ENCODE data around the gene COL6A2. TPM values are rescaled to one million over a fixed set of nuclear protein-coding genes. Genes with fewer than 3 reads are reported as not detected.

COL6A2 gene
- total and polyA plus RNA-seq, 2 of the 13 experiments (the other 11 are each of a cell fraction or from before 2014, with no cell fraction given): 0.07 to 0.41 TPM

- H3K9me3 ChIP-seq (ENCODE audit: low read length): no peaks in the 10 kb centered on the region
- FAIRE-seq: no peak
- WGBS (ENCODE audit: low lambda C conversion rate): 67% methylated on average over 12 of the region's 12 CpGs
- in situ Hi-C loops (cut with HindIII; ENCODE audit: extremely low pct_ligation_motif_present, low pct_unique_long_range_greater_than_20kb) (no loop called here), intact Hi-C loops (cut with micrococcal nuclease; ENCODE audit: unreplicated experiment) (loop anchor here (5.0 kb wide), 1 partner anchor 70 kb away; the partner anchor contains the start of gene LSS)
- no peak overlapping the region for H3K9ac ChIP-seq (ENCODE audit: insufficient read depth, low read depth, low read length)
- no peak for ATAC-seq
- H3K36me3 ChIP-seq (replicated peaks in 1 of 2; ENCODE audit: control insufficient read depth in 1 of 2, insufficient read depth in 2 of 2, low read length in 2 of 2): peaks cover 0 to 4% of the 10 kb centered on the region in 2 experiments; a peak in 1 of 5 replicates
- ChIA-PET POLR2A (no interaction called here), CTCF (ENCODE audit: low intra/inter-chr PET ratio, low total read pairs) (no interaction called here)
- H3K4me3 ChIP-seq (replicated peaks in 1 of 3; ENCODE audit: insufficient read depth in 1 of 3, low read depth in 2 of 3, low read length in 3 of 3): no peak overlapping the region
- no peaks in the 10 kb centered on the region; a peak in 2 of 5 replicates for H3K27me3 ChIP-seq (ENCODE audit: control insufficient read depth in 1 of 2, insufficient read depth in 2 of 2, low read length in 2 of 2)
- peaks cover 6% of the 10 kb centered on the region; the same call in 1 of the 2 replicates for H4K20me1 ChIP-seq (ENCODE audit: insufficient read depth, low read length)
- no peak overlapping the region for H3K27ac ChIP-seq (ENCODE audit: extremely low read length, insufficient read depth, low read length)
- no peak for DNase-seq (ENCODE audit: low spot score)
- BruUV-seq (replicated peaks): no TSS peak
- H3K4me2 ChIP-seq (ENCODE audit: low read depth, low read length): peak overlapping the region; percentile 39; the same call in 1 of the 2 replicates
- peaks cover 23% of the 10 kb centered on the region for H3K79me2 ChIP-seq (ENCODE audit: insufficient read depth, low read length)
- TF ChIP-seq ZNF770 (CRISPR knock-in tag; IDR thresholded peaks at IDR 0.05): peak; percentile 47; the same call in 1 of the 2 replicates
- TF ChIP-seq DMAP1 (CRISPR knock-in tag; IDR thresholded peaks at IDR 0.05): no peak
- peaks cover 33% of the 10 kb centered on the region for H3K4me1 ChIP-seq (ENCODE audit: insufficient read depth, low read length)
- H2AFZ ChIP-seq (ENCODE audit: low read length): no peak overlapping the region
These were observed 59.6 kb downstream of the COL6A2 start for GRCh38 chr21:46157396-46157986.

- ChIA-PET POLR2A (no interaction called here), CTCF (ENCODE audit: low intra/inter-chr PET ratio, low total read pairs) (no interaction called here)
- no peak for TF ChIP-seq CHCHD3 (CRISPR knock-in tag; IDR thresholded peaks at IDR 0.05)
- TF ChIP-seq ZNF687 (CRISPR knock-in tag; IDR thresholded peaks at IDR 0.05): peak; percentile 13; the same call in 1 of the 2 replicates
- no peak for TF ChIP-seq KLF12 (CRISPR knock-in tag; IDR thresholded peaks at IDR 0.05; ENCODE audit: borderline replicate concordance)
- H3K9me3 ChIP-seq (ENCODE audit: low read length): no peaks in the 10 kb centered on the region
- peak overlapping the region in 1 of 3 experiments; percentile 28; a peak in 1 of 6 replicates for H3K4me3 ChIP-seq (replicated peaks in 1 of 3; ENCODE audit: insufficient read depth in 1 of 3, low read depth in 2 of 3, low read length in 3 of 3)
- intact Hi-C loops (cut with micrococcal nuclease; ENCODE audit: unreplicated experiment) (loop anchor here (5.0 kb wide), 1 partner anchor 69 kb away; the partner anchor contains the start of gene LSS), in situ Hi-C loops (cut with HindIII; ENCODE audit: extremely low pct_ligation_motif_present, low pct_unique_long_range_greater_than_20kb) (no loop called here)
- no peaks in the 10 kb centered on the region for H3K36me3 ChIP-seq (replicated peaks in 1 of 2; ENCODE audit: control insufficient read depth in 1 of 2, insufficient read depth in 2 of 2, low read length in 2 of 2)
- ATAC-seq (no peak), FAIRE-seq (no peak), DNase-seq (ENCODE audit: low spot score) (no peak)
- no peaks in the 10 kb centered on the region; a peak in 2 of 5 replicates for H3K27me3 ChIP-seq (ENCODE audit: control insufficient read depth in 1 of 2, insufficient read depth in 2 of 2, low read length in 2 of 2)
- no peak overlapping the region for H3K9ac ChIP-seq (ENCODE audit: insufficient read depth, low read depth, low read length)
- 67% methylated on average over 10 of the region's 15 CpGs for WGBS (ENCODE audit: low lambda C conversion rate)
- no peak overlapping the region for H3K27ac ChIP-seq (ENCODE audit: extremely low read length, insufficient read depth, low read length)
- H2AFZ ChIP-seq (ENCODE audit: low read length): no peak overlapping the region
- no TSS peak for BruUV-seq (replicated peaks)
- peaks cover 2% of the 10 kb centered on the region; the same call in 1 of the 2 replicates for H4K20me1 ChIP-seq (ENCODE audit: insufficient read depth, low read length)
- H3K4me1 ChIP-seq (ENCODE audit: insufficient read depth, low read length): peaks cover 28% of the 10 kb centered on the region
- peak overlapping the region; percentile 39; the same call in 1 of the 2 replicates for H3K4me2 ChIP-seq (ENCODE audit: low read depth, low read length)
- H3K79me2 ChIP-seq (ENCODE audit: insufficient read depth, low read length): peaks cover 19% of the 10 kb centered on the region
These were observed 60.1 kb downstream of the COL6A2 start for GRCh38 chr21:46157987-46158451.
